ENCODE results near the gene AKAP12.

Gene AKAP12

GRCh38 chr6:151392427-151392826, 152.7 kb downstream of the AKAP12 start:
- DNase-seq (ENCODE audit: low read depth) = no peak
- H3K4me3 ChIP-seq (ENCODE audit: low read depth, low read length) = peak overlapping the region; percentile 94
- TF ChIP-seq MAX (IDR thresholded peaks at IDR 0.05; ENCODE audit: low read depth, low read length) (no peak), POLR2A (IDR thresholded peaks at IDR 0.05; ENCODE audit: extremely low read depth, insufficient read length) (no peak), MYC (IDR thresholded peaks at IDR 0.05; ENCODE audit: low read depth, low read length) (no peak), CTCF (IDR thresholded peaks at IDR 0.05; ENCODE audit: low read depth, low read length) (no peak)

GRCh38 chr6:151393410-151393809, 153.6 kb downstream of the AKAP12 start:
- DNase-seq (ENCODE audit: low read depth) = no peak
- peak overlapping the region; percentile 94 for H3K4me3 ChIP-seq (ENCODE audit: low read depth, low read length)
- TF ChIP-seq CTCF (IDR thresholded peaks at IDR 0.05; ENCODE audit: low read depth, low read length) = no peak
- TF ChIP-seq MAX (IDR thresholded peaks at IDR 0.05; ENCODE audit: low read depth, low read length) = no peak
- no peak for TF ChIP-seq MYC (IDR thresholded peaks at IDR 0.05; ENCODE audit: low read depth, low read length)
- TF ChIP-seq POLR2A (IDR thresholded peaks at IDR 0.05; ENCODE audit: extremely low read depth, insufficient read length) = no peak

GRCh38 chr6:151399679-151400078, 159.9 kb downstream of the AKAP12 start:
- H3K4me3 ChIP-seq (ENCODE audit: low read depth, low read length) = no peak overlapping the region
- DNase-seq (ENCODE audit: low read depth) = no peak
- TF ChIP-seq CTCF (IDR thresholded peaks at IDR 0.05; ENCODE audit: low read depth, low read length) = no peak
- no peak for TF ChIP-seq POLR2A (IDR thresholded peaks at IDR 0.05; ENCODE audit: extremely low read depth, insufficient read length)
- no peak for TF ChIP-seq MYC (IDR thresholded peaks at IDR 0.05; ENCODE audit: low read depth, low read length)
- no peak for TF ChIP-seq MAX (IDR thresholded peaks at IDR 0.05; ENCODE audit: low read depth, low read length)

GRCh38 chr6:151400473-151400872, 160.7 kb downstream of the AKAP12 start:
- no peak overlapping the region for H3K4me3 ChIP-seq (ENCODE audit: low read depth, low read length)
- TF ChIP-seq MYC (IDR thresholded peaks at IDR 0.05; ENCODE audit: low read depth, low read length) (no peak), POLR2A (IDR thresholded peaks at IDR 0.05; ENCODE audit: extremely low read depth, insufficient read length) (no peak), CTCF (IDR thresholded peaks at IDR 0.05; ENCODE audit: low read depth, low read length) (no peak), MAX (IDR thresholded peaks at IDR 0.05; ENCODE audit: low read depth, low read length) (no peak)
- no peak for DNase-seq (ENCODE audit: low read depth)

- TF ChIP-seq MYC (IDR thresholded peaks at IDR 0.05; ENCODE audit: low read depth, low read length) (no peak), CTCF (IDR thresholded peaks at IDR 0.05; ENCODE audit: low read depth, low read length) (no peak), POLR2A (IDR thresholded peaks at IDR 0.05; ENCODE audit: extremely low read depth, insufficient read length) (no peak), MAX (IDR thresholded peaks at IDR 0.05; ENCODE audit: low read depth, low read length) (no peak)
- no peak for DNase-seq (ENCODE audit: low read depth)
Measured at GRCh38 chr6:151402228-151402627, 162.5 kb downstream of the AKAP12 start.

GRCh38 chr6:151403919-151404308, 164.1 kb downstream of the AKAP12 start:
- DNase-seq (ENCODE audit: low read depth) = no peak
- no peak for TF ChIP-seq POLR2A (IDR thresholded peaks at IDR 0.05; ENCODE audit: extremely low read depth, insufficient read length)
- TF ChIP-seq MYC (IDR thresholded peaks at IDR 0.05; ENCODE audit: low read depth, low read length) = no peak
- no peak for TF ChIP-seq CTCF (IDR thresholded peaks at IDR 0.05; ENCODE audit: low read depth, low read length)
- no peak for TF ChIP-seq MAX (IDR thresholded peaks at IDR 0.05; ENCODE audit: low read depth, low read length)
- H3K4me3 ChIP-seq (ENCODE audit: low read depth, low read length) = no peak overlapping the region

More at GRCh38 chr6:151402228-151402627, 162.5 kb downstream of the AKAP12 start:
- no peak overlapping the region for H3K4me3 ChIP-seq (ENCODE audit: low read depth, low read length)
